Transverse colon (tissue), 4 donors: ENCODE results near the gene ASAP3. TPM values are rescaled to one million over a fixed set of nuclear protein-coding genes. Genes with fewer than 3 reads are reported as not detected.
"Not testable (repeated sequence)": the region's sequence is repeated elsewhere in the genome, so short reads cannot be mapped to it uniquely, and the experiment has no call there.

ENCODE experiments used
- DNase-seq: peaks from one replicate; pipeline ENCODE4 v3.0.0-alpha.2; 2019
- H3K27ac ChIP-seq, 4 donors: fragments of 200-600 bp; sonication (generic); 2 replicates each; pipeline ENCODE4 v1.5.1; 2016 to 2018; ENCODE audit warnings: inconsistent platforms in 4 of 4
- H3K27me3 ChIP-seq: fragments of 200-600 bp; sonication (generic); 2 replicates; pipeline ENCODE4 v1.5.1; 2017; ENCODE audit warnings: inconsistent platforms
- H3K36me3 ChIP-seq, 4 donors: fragments of 200-600 bp; sonication (generic); 2 replicates each; pipeline ENCODE4 v1.5.1; 2017 to 2019; ENCODE audit warnings: inconsistent platforms in 4 of 4
- H3K4me1 ChIP-seq, 4 donors: fragments of 200-600 bp; sonication (generic); 2 replicates each; pipeline ENCODE4 v1.5.1; 2017 to 2020; ENCODE audit warnings: inconsistent platforms in 4 of 4
- H3K4me3 ChIP-seq, 4 donors: fragments of 200-600 bp; sonication (generic); 1 replicate in 1 of 4; 2 replicates in 3 of 4; pipeline versions ENCODE4 v1.5.1 to v1.6.1; 2017 to 2019; ENCODE audit warnings: inconsistent platforms in 4 of 4
- H3K9me3 ChIP-seq, 2 donors: fragments of 200-600 bp; sonication (generic); 2 replicates each; pipeline ENCODE4 v1.5.1; 2017 to 2019; ENCODE audit warnings: inconsistent platforms in 2 of 2
- CTCF ChIP-seq, 5 experiments: fragments of 200-600 bp in 3 of 5; fragments of 450-650 bp in 2 of 5; sonication (generic) in 3 of 5; IDR thresholded peaks; 1 replicate in 2 of 5; 2 replicates in 3 of 5; pipeline ENCODE4 v1.5.1; 2016 to 2017; ENCODE audit warnings: antibody characterized with exemption in 5 of 5, inconsistent platforms in 3 of 5, mild to moderate bottlenecking in 2 of 5, moderate library complexity in 1 of 5
- EP300 ChIP-seq: sonication (generic); formaldehyde crosslinking; IDR thresholded peaks from one replicate; pipeline ENCODE4 v1.6.1; 2017; ENCODE audit warnings: antibody characterized with exemption, low read depth
- POLR2A ChIP-seq: fragments of 450-650 bp; IDR thresholded peaks from one replicate; pipeline ENCODE4 v1.6.1; 2016; ENCODE audit warnings: antibody characterized with exemption, mild to moderate bottlenecking, moderate library complexity
- POLR2AphosphoS5 ChIP-seq, 3 donors: sonication (generic); formaldehyde crosslinking; IDR thresholded peaks; one replicate each; pipeline ENCODE4 v1.6.1; 2016; ENCODE audit warnings: antibody characterized with exemption in 3 of 3
- WGBS, 2 donors: methylation state at CpG; one replicate each; pipeline ENCODE4 v1.1.5; 2018; ENCODE audit warnings: low coverage in 1 of 2; 5-methylcytosine and 5-hydroxymethylcytosine counted together
- in situ Hi-C, 4 donors: fragments of 200-750 bp; cut with MboI; loops; one replicate each; pipeline versions ENCODE4 v1.15.0 to v1.15.1; 2017; ENCODE audit warnings: low sequenced_read_pairs in 3 of 4, low pct_ligation_motif_present in 1 of 4, low pct_unique_long_range_greater_than_20kb in 1 of 4
- intact Hi-C: fragments of 100-400 bp; cut with DNase I; formaldehyde crosslinking; loops from one replicate; pipeline ENCODE4 v1.15.1; 2023; ENCODE audit warnings: low total_unique reads
- total RNA-seq, 4 donors: library from RNA; depleted of rRNA; stranded (reverse); fragments of >200 nt; gene quantifications; one replicate each; pipeline ENCODE4 v1.1.0, GENCODE V29; 2016

ASAP3 gene
- total RNA-seq, 4 donors from 2014 or later: 38.2 to 62.9 (median 48.3) TPM

GRCh38 chr1:23380719-23381118 is 103.3 kb downstream of the ASAP3 start:
- Histone ChIP-seq H3K36me3 (peaks cover 0 to 11% (median 4%) of the 10 kb centered on the region in 4 donors), H3K27me3 (no peaks in the 10 kb centered on the region), H3K4me1 (peaks cover 2 to 44% (median 15%) of the 10 kb centered on the region in 4 donors), H3K9me3 (no peaks in the 10 kb centered on the region), H3K4me3 (no peak overlapping the region), H3K27ac (peak overlapping the region in 1 of 4 donors; percentile 4)
- TF ChIP-seq CTCF (IDR thresholded peaks at IDR 0.05) (no peak), EP300 (no peak), POLR2AphosphoS5 (IDR thresholded peaks at IDR 0.05) (no peak), POLR2A (no peak)
- no peak for DNase-seq
- intact Hi-C loops (no loop called here), in situ Hi-C loops (no loop called here)
- WGBS, 2 donors: 68 to 76% methylated on average over 3 to 4 of the region's 5 CpGs

DNA sequence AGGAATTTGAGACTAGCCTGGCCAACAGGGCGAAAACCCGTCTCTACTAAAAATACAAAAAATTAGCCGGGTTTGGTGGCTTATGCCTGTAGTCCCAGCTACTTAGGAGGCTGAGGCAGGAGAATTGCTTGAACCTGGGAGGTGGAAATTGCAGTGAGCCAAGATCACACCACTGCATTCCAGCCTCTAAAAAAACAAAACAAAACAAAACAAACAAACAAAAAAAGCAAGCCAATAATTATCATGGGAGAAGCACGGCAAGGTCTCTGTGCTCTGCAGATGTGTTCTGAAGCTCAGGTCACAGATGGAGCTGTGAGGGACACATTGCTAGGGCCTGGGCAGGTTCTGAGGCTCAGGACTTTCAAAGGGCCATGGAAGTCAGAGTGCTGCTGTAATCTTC is 103.7 kb downstream of the ASAP3 start:
- H3K27me3 ChIP-seq, H3K4me3 ChIP-seq, in situ Hi-C loops, DNase-seq, H3K9me3 ChIP-seq, intact Hi-C loops: not testable (repeated sequence)
- H3K27ac ChIP-seq: peak overlapping the region in 1 of 4 donors; percentile 4
- peaks cover 2 to 39% (median 15%) of the 10 kb centered on the region in 4 donors for H3K4me1 ChIP-seq
- 43 to 50% methylated on average over 1 to 4 of the region's 4 CpGs for WGBS, 2 donors
- H3K36me3 ChIP-seq: peaks cover 0 to 11% (median 4%) of the 10 kb centered on the region in 4 donors

Other genes starting within 250 kb of the ASAP3 start
- 100 to 1,000 TPM in 1 of 4 donors, 10 to 100 TPM in 3; 13.5 to 120 (median 60.8) TPM for gene HNRNPR, start 139.9 kb downstream of the ASAP3 start, total RNA-seq
- gene ZNF436, start 114.3 kb downstream of the ASAP3 start, total RNA-seq: 100 to 1,000 TPM in 1 of 4 donors, 10 to 100 TPM in 3; 12.5 to 125 (median 12.9) TPM
- 100 to 1,000 TPM; 137 to 761 (median 198) TPM for gene TCEA3, start 59.4 kb downstream of the ASAP3 start, total RNA-seq
- gene E2F2, start 47.1 kb upstream of the ASAP3 start, total RNA-seq: 10 to 100 TPM in 2 of 4 donors, 1 to 10 TPM in 2; 6.7 to 11.6 (median 8.9) TPM
- 100 to 1,000 TPM; 174 to 363 (median 253) TPM for gene ID3, start 75.3 kb upstream of the ASAP3 start, total RNA-seq
- 100 to 1,000 TPM; 382 to 822 (median 494) TPM for gene RPL11, start 207.6 kb upstream of the ASAP3 start, total RNA-seq